Astrocyte of the hippocampus (primary cell): ENCODE data around the gene NIFK.
"Not testable (repeated sequence)": the region's sequence is repeated elsewhere in the genome, so short reads cannot be mapped to it uniquely, and the experiment has no call there.

Experiments used
- DNase-seq: peaks from one replicate; pipeline ENCODE4 v3.0.0; 2011; ENCODE audit warnings: low read depth, low spot score

Gene NIFK

DNA sequence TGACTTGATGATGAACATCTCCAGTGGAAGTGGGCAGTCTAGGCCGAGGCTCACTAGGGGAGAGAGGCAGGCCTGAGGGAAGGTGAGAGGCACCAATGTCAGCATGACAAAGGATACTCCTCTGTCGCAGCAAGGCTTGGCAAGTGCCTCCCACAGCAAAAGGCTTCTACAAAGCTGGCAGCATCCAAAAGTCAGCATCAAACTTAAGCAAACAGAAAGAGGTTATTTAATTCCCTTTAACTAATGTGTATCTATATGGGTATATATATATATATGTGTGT lies 41.6 kb downstream of the NIFK start:
- DNase-seq = no peak

DNA sequence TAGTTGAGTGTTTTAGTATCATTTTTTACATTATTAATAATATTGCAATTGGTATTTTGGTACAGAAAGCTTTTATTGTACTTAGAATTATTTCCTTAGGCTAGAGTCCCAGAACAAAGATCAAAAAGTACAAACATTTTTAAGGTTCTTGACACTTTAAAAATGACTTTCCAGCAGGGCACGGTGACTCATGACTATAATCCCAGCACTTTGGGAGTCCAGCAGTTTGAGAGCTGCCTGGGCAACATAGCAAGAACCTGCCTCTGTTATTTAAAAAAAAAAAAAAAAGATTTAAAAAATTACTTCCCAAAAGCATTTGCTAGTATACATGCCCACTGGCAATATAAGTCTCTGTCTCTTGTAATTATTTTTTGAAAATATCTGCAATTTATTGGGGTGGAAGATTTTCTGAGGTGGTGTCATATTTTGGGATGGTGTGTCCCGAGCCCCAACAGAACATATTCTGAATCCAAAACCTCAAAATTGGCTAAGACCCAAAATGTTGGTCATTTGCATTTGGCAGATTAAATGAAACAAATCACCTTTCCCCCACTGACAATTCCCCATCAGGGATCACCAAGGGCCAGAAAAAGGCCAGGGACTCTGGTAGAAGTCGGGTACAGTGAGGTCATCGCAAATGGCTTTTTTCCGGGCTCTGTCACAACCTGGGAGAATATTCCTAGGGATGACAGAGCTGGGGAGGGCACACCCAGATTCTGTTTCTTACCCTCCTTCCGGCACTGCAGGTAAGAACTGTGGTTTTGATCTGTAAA lies 42.1 kb downstream of the NIFK start:
- DNase-seq = peak; percentile 84

DNA sequence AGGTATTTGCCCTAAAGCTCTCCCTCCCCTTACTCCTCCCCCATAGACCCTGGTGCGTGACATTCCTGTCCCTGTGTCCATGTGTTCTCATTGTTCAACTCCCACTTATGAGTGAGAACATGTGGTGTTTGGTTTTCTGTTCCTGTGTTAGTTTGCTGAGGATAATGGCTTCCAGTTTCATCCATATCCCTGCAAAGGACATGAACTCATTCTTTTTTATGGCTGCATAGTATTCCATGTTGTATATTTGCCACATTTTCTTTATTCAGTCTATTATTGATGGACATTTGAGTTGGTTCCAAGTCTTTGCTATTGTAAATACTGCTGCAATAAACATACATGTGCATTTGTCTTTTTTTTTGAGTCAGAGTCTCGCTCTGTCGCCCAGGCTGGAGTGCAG lies 46.1 kb downstream of the NIFK start:
- DNase-seq = not testable (repeated sequence)

DNA sequence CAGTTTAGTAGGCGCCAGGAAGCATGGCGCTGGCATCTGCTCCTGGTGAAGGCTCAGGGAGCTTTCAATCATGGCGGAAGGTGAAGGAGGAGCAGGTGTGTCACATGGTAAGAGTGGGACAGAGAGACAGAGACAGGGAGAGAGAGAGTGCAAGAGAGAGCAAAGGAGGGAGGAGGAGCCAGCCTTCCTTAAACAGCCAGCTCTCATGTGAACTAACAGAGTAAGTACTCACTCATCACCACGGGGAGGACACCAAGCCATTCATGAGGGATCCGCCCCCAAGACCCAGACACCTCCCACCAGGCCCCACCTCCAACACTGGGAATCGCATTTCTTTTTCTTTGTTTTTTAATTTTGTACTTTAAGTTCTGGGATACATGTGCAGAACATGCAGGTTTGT lies 46.6 kb downstream of the NIFK start:
- no peak for DNase-seq

DNA sequence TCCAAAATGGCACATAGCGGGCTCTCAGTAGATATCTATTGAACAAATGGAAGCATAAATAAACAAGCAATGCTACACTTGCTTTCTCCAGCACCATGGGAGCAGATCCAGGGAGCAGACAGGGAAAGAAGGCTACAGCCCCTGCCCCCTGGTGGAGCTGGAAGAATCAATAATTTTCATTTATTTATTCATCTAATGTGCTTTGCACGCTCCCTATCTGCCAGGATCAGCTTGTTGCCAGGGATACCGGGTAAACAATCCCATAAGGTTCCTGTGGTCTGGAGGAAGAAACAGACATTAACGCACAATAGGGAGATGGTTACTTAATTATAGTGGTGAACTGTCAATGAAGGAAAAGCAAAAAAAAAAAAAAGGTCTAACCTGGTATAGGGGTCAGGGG lies 47.3 kb downstream of the NIFK start:
- peak; percentile 44 for DNase-seq

DNA sequence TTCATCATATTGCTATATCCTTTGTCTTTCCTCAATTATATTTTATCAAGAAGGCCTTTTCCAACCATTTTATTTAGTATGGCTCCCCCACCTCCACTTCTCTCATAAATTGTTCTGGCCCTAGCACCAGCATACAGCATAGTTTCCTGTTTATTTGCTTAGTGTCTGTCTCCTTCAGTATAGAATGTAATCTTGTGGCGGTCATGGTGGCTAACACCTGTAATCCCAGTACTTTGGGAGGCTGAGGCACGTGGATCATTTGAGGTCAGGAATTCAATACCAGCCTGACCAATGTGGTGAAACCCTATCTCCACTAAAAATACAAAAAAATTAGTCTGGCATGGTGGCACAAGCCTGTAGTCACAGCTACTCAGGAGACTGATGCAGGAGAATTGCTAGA lies 47.9 kb downstream of the NIFK start:
- DNase-seq = no peak

DNA sequence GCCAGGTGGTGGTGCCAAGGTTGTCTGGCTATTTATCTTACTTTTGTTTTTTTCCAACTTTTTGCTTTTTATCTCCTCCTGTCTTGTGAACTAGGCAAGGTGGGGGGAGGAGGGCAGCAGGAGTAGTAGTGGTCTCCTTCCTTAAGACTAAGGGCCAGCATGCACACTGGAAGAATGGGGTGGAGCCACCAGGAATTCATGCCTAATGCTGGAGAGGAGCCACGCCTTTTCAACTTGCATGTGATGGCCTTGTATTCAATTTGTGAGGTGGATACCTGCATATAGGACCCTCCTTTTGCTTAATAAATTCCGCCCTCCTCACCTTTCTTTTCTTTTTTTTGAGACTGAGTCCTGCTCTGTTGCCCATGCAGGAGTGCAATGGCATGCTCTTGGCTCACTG lies 49.8 kb downstream of the NIFK start:
- DNase-seq = no peak

DNA sequence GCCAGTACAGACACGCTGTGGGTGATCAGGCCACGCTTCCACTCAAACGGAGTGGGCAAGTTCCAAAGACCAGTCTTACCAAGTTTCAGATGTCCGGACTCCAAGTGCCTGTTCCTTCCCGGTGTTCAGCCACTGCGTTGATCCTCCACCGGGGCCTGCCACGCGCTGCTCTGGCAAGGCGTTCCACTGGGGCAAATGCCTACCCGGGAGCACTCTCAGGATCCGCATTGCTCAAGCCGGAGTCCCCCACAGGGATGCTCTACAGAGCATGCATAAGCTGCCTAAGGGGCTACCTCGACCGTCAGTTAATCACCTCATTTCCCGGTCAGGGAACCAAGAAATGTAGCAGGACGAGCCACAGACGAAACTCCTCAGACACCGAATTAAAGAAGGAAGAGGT lies 50.5 kb downstream of the NIFK start:
- DNase-seq = no peak

DNA sequence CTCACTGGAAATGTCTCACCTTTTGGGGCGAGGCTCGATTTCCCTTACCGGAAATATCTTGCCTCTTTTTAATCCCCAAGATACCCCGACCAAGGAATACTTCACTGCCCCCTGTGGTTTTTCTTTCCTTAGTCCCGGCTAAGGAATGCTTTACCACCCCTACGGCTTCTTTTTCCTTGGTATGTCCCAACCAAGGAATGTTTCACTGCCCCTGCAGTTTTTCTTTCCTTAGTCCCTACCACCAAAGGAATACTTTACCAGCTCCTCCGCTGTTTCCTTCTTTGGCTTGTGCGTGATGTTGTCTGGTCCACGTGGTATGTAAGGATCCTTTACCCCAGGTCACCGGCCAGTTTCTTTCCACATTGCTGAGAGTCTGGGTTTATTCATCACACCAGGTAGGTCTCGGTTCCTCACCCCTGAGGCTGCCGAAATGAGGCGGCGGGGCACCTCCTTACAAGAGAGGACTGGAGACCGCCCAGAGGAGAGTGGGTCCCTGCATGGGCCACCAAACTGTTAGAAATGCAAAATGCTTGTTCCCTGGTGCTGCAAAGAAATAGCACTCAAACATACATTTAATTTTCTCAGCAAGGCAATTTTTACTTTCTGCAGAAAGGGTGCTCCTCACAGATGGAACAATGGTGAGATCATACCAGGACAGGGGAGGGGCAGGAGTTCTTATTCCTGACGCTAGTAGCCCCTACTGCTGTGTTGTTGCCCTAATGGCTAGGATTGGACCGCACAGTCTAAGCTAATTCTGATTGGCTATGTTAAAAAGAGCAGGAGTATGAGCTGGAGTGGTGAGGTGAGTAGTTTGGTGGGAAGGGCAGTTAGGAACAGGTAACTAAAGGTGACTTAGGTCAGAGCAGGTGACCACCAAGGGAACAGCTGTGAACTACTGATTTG lies 54.0 kb downstream of the NIFK start:
- DNase-seq = no peak

DNA sequence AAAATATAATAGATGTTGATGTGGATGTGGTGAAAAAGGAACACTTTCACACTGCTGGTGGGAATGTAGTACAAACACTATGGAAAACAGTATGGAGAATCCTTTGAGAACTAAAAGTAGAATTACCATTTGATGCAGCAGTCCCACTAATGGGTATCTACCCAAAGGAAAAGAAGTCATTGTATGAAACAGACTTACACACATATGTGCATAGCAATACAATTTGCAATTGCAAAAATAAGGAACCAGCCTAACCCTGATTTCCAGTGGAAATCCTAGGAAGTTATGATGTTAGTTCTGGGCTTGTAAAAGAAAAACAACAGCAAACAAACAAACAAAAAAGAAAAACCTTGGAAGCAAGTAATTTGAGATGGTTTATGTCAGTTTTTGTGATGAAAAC lies 58.8 kb downstream of the NIFK start:
- DNase-seq = no peak
